ENCODE data around the gene SUCLA2.

The SUCLA2 gene

GRCh38 chr13:47976325-47976724 lies 24.7 kb downstream of the SUCLA2 start:
- TF ChIP-seq FOXP2 (optimal IDR thresholded peaks at IDR 0.05; ENCODE audit: borderline replicate concordance, extremely low read depth, extremely low read length, insufficient read depth) (no peak), REST (IDR thresholded peaks at IDR 0.05; ENCODE audit: insufficient read depth in 1 of 2, low read depth in 2 of 2, low read length in 2 of 2) (no peak), POLR2AphosphoS5 (IDR thresholded peaks at IDR 0.05; ENCODE audit: low read depth, low read length) (no peak), TAF1 (IDR thresholded peaks at IDR 0.05; ENCODE audit: borderline replicate concordance, insufficient read depth, low read length) (no peak), SIN3A (IDR thresholded peaks at IDR 0.05; ENCODE audit: borderline replicate concordance, insufficient read depth, low read length) (no peak)

GRCh38 chr13:47964863-47965262 lies 36.2 kb downstream of the SUCLA2 start:
- TF ChIP-seq SIN3A (IDR thresholded peaks at IDR 0.05; ENCODE audit: borderline replicate concordance, insufficient read depth, low read length), result no peak
- no peak for TF ChIP-seq FOXP2 (optimal IDR thresholded peaks at IDR 0.05; ENCODE audit: borderline replicate concordance, extremely low read depth, extremely low read length, insufficient read depth)
- TF ChIP-seq POLR2AphosphoS5 (IDR thresholded peaks at IDR 0.05; ENCODE audit: low read depth, low read length), result no peak
- TF ChIP-seq REST (IDR thresholded peaks at IDR 0.05; ENCODE audit: insufficient read depth in 1 of 2, low read depth in 2 of 2, low read length in 2 of 2), result no peak
- TF ChIP-seq TAF1 (IDR thresholded peaks at IDR 0.05; ENCODE audit: borderline replicate concordance, insufficient read depth, low read length), result no peak

- no peak for TF ChIP-seq POLR2AphosphoS5 (IDR thresholded peaks at IDR 0.05; ENCODE audit: low read depth, low read length)
- no peak for TF ChIP-seq SIN3A (IDR thresholded peaks at IDR 0.05; ENCODE audit: borderline replicate concordance, insufficient read depth, low read length)
- no peak for TF ChIP-seq TAF1 (IDR thresholded peaks at IDR 0.05; ENCODE audit: borderline replicate concordance, insufficient read depth, low read length)
- TF ChIP-seq REST (IDR thresholded peaks at IDR 0.05; ENCODE audit: insufficient read depth in 1 of 2, low read depth in 2 of 2, low read length in 2 of 2), result no peak
- TF ChIP-seq FOXP2 (optimal IDR thresholded peaks at IDR 0.05; ENCODE audit: borderline replicate concordance, extremely low read depth, extremely low read length, insufficient read depth), result no peak
Observed at GRCh38 chr13:47962237-47962636, 38.8 kb downstream of the SUCLA2 start.

GRCh38 chr13:47959468-47960247 lies 41.4 kb downstream of the SUCLA2 start:
- no peak for TF ChIP-seq FOXP2 (optimal IDR thresholded peaks at IDR 0.05; ENCODE audit: borderline replicate concordance, extremely low read depth, extremely low read length, insufficient read depth)
- no peak for TF ChIP-seq TAF1 (IDR thresholded peaks at IDR 0.05; ENCODE audit: borderline replicate concordance, insufficient read depth, low read length)
- no peak for TF ChIP-seq POLR2AphosphoS5 (IDR thresholded peaks at IDR 0.05; ENCODE audit: low read depth, low read length)
- no peak for TF ChIP-seq SIN3A (IDR thresholded peaks at IDR 0.05; ENCODE audit: borderline replicate concordance, insufficient read depth, low read length)
- no peak for TF ChIP-seq REST (IDR thresholded peaks at IDR 0.05; ENCODE audit: insufficient read depth in 1 of 2, low read depth in 2 of 2, low read length in 2 of 2)
